Prostate gland (tissue), 2 donors: Measurements from ENCODE around the gene FILIP1. TPM values are rescaled to one million over a fixed set of nuclear protein-coding genes. Genes with fewer than 3 reads are reported as not detected.

Source experiments
- DNase-seq: peaks from one replicate; pipeline ENCODE4 v3.0.0-alpha.2; 2019; ENCODE audit warnings: low spot score
- H3K27ac ChIP-seq, 2 donors: fragments of 200-600 bp; sonication (generic); 2 replicates each; pipeline ENCODE4 v1.5.1; 2017 to 2019
- H3K27me3 ChIP-seq: fragments of 200-600 bp; sonication (generic); replicated peaks from 2 replicates; pipeline ENCODE4 v1.5.1; 2019; ENCODE audit not compliant: insufficient read depth
- H3K36me3 ChIP-seq, 2 donors: fragments of 200-600 bp; sonication (generic); 1 replicate in 1 of 2; 2 replicates in 1 of 2; pipeline versions ENCODE4 v1.5.1 to v1.8.1; 2017 to 2019
- H3K4me1 ChIP-seq: fragments of 200-600 bp; sonication (generic); replicated peaks from 2 replicates; pipeline ENCODE4 v1.5.1; 2019
- H3K4me3 ChIP-seq, 2 donors: fragments of 200-600 bp; sonication (generic); 2 replicates each; pipeline ENCODE4 v1.5.1; 2017 to 2019
- H3K9me3 ChIP-seq: fragments of 200-600 bp; sonication (generic); 2 replicates; pipeline ENCODE4 v1.5.1; 2017
- CTCF ChIP-seq, 4 experiments: fragments of 200-600 bp in 2 of 4; fragments of 450-650 bp in 2 of 4; sonication (generic) in 2 of 4; IDR thresholded peaks; 1 replicate in 3 of 4; 2 replicates in 1 of 4; pipeline ENCODE4 v1.5.1; 2016 to 2019; ENCODE audit warnings: antibody characterized with exemption in 4 of 4, mild to moderate bottlenecking in 2 of 4, moderate library complexity in 2 of 4
- POLR2A ChIP-seq: fragments of 450-650 bp; IDR thresholded peaks from one replicate; pipeline ENCODE4 v1.6.1; 2016; ENCODE audit warnings: antibody characterized with exemption, mild to moderate bottlenecking
- POLR2AphosphoS5 ChIP-seq: sonication (generic); formaldehyde crosslinking; IDR thresholded peaks from one replicate; pipeline ENCODE4 v1.6.1; 2017; ENCODE audit warnings: antibody characterized with exemption
- WGBS: methylation state at CpG from one replicate; pipeline ENCODE4 v1.1.5; 2018; 5-methylcytosine and 5-hydroxymethylcytosine counted together
- intact Hi-C: fragments of 100-400 bp; cut with DNase I; formaldehyde crosslinking; loops from one replicate; pipeline ENCODE4 v1.14.2; 2022
- total RNA-seq, 2 donors: library from RNA; depleted of rRNA; stranded (reverse); fragments of >200 nt; gene quantifications; one replicate each; pipeline ENCODE4 v1.1.0, GENCODE V29; 2016

The FILIP1 gene
- total RNA-seq, 2 donors from 2014 or later: 2.1 to 3.3 TPM

- no peak for DNase-seq
- H3K36me3 ChIP-seq: no peaks in the 10 kb centered on the region
- intact Hi-C loops: no loop called here
- H3K27me3 ChIP-seq: no peaks in the 10 kb centered on the region
- H3K27ac ChIP-seq: no peak overlapping the region
- WGBS: 87% methylated on average over 4 of the region's 4 CpGs
- H3K4me1 ChIP-seq: no peaks in the 10 kb centered on the region
- TF ChIP-seq POLR2AphosphoS5 (no peak), CTCF (IDR thresholded peaks at IDR 0.05) (no peak)
- no peak overlapping the region for H3K4me3 ChIP-seq
- no peaks in the 10 kb centered on the region for H3K9me3 ChIP-seq
These were observed 26.3 kb downstream of the FILIP1 start for GRCh38 chr6:75467284-75467683.

GRCh38 chr6:75466636-75467035, 27.0 kb downstream of the FILIP1 start:
- H3K9me3 ChIP-seq: no peaks in the 10 kb centered on the region
- H3K36me3 ChIP-seq: no peaks in the 10 kb centered on the region
- no peaks in the 10 kb centered on the region for H3K4me1 ChIP-seq
- no peak overlapping the region for H3K4me3 ChIP-seq
- H3K27ac ChIP-seq: no peak overlapping the region
- DNase-seq: no peak
- 94% methylated on average over 1 of the region's 1 CpG for WGBS
- intact Hi-C loops: no loop called here
- no peak for TF ChIP-seq POLR2AphosphoS5
- no peak for TF ChIP-seq POLR2A
- TF ChIP-seq CTCF (IDR thresholded peaks at IDR 0.05): no peak
- H3K27me3 ChIP-seq: no peaks in the 10 kb centered on the region

DNA sequence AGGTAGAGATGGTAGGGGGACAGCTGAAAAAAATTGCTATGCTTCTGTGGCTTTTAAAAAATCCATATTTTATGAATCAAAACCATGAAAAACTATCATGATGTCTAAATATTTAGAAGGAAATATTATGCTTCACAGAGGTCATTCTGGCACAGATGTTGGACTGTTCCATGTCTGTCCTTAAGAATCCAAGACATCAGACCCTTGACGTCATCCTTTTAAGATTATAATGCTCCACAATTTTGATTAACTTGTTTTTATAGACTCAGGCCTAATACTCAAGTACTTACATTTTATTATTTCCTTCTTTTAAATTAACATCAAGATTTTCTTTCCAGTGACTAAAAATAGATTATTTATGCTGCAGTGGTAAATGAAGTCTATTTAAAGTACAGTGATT, 29.7 kb downstream of the FILIP1 start:
- Histone ChIP-seq H3K27ac (no peak overlapping the region), H3K36me3 (no peaks in the 10 kb centered on the region), H3K9me3 (no peaks in the 10 kb centered on the region), H3K4me3 (no peak overlapping the region), H3K4me1 (no peaks in the 10 kb centered on the region), H3K27me3 (no peaks in the 10 kb centered on the region)
- intact Hi-C loops: no loop called here
- 38% methylated on average over 1 of the region's 1 CpG for WGBS
- DNase-seq: no peak
- TF ChIP-seq CTCF (IDR thresholded peaks at IDR 0.05) (no peak), POLR2A (no peak), POLR2AphosphoS5 (no peak)

DNA sequence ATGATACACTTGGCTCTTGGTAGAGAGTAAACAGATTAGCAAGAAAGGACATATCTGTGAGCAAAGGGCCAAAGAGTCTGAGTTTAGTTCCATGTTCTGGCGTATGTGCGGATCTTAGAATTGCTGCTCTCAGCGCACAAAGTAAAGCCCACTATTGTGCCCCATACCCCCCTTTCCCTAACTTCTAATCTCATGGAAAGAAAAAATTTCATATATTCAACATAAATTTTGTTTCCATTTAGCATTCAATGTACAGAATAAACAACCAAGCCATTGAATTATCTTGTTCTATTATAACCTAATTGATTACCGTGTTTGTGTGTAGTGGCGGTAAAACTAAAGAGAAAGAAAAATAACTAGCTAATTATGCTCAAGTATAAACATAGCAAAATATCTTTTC, 30.5 kb downstream of the FILIP1 start:
- 91% methylated on average over 5 of the region's 5 CpGs for WGBS
- Histone ChIP-seq H3K9me3 (no peaks in the 10 kb centered on the region), H3K4me1 (no peaks in the 10 kb centered on the region), H3K27me3 (no peaks in the 10 kb centered on the region), H3K4me3 (no peak overlapping the region), H3K36me3 (no peaks in the 10 kb centered on the region), H3K27ac (no peak overlapping the region)
- DNase-seq: no peak
- TF ChIP-seq POLR2AphosphoS5: no peak
- intact Hi-C loops: no loop called here

DNA sequence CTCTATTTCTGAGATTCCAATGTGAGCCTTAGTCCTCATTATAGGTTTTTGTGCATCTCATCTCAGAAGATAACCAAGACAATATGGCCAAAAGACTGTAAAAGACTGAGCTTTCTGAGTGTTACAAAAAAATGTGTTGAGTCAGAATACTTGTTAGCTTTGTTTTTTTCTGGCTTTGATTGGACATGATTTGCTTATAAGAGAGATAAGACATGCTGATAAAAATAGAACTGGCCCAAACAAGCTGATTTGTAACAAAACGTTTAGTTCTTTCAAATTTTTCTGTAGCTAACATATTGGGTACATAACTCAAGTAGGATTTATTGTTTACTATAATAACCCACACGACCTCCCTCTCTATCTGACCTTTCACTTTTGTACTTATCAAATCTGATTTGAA, 32.9 kb downstream of the FILIP1 start:
- no peaks in the 10 kb centered on the region for H3K36me3 ChIP-seq
- no peak overlapping the region for H3K27ac ChIP-seq
- WGBS: 12% methylated on average over 2 of the region's 2 CpGs
- intact Hi-C loops: no loop called here
- no peak overlapping the region for H3K4me3 ChIP-seq
- DNase-seq: no peak
- no peaks in the 10 kb centered on the region for H3K27me3 ChIP-seq
- H3K4me1 ChIP-seq: no peaks in the 10 kb centered on the region
- TF ChIP-seq POLR2A: no peak
- no peak for TF ChIP-seq POLR2AphosphoS5
- TF ChIP-seq CTCF (IDR thresholded peaks at IDR 0.05): no peak
- H3K9me3 ChIP-seq: no peaks in the 10 kb centered on the region
